GM21723 (cell line): Measurements from ENCODE around the gene EYA2.

ENCODE experiments used
- ATAC-seq: cut with Tn5 transposase; IDR thresholded peaks from one replicate; pipeline ENCODE4 v1.9.1; 2021; ENCODE audit warnings: mild to moderate bottlenecking, moderate library complexity; ENCODE audit not compliant: unreplicated experiment

The EYA2 gene

DNA sequence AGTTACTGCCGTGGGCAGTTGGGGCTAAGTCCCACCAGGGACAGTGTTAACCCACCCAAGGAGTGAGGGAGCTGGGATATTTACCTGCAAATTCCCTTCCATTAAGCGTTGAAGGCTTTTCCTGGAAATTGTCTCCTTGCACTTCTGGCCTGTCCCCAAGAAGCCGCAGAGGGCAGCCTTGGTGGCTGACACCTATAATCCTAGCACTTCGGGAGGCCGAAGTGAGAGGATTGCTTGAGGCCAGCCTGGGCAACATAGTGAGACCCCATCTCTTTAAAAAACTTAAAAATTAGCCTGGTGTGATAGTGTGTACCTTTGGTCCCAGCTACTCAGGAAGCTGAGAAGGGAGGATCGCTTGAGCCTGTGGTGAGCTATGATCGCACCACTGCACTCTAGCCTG is 204.4 kb downstream of the EYA2 start:
- ATAC-seq: no peak

DNA sequence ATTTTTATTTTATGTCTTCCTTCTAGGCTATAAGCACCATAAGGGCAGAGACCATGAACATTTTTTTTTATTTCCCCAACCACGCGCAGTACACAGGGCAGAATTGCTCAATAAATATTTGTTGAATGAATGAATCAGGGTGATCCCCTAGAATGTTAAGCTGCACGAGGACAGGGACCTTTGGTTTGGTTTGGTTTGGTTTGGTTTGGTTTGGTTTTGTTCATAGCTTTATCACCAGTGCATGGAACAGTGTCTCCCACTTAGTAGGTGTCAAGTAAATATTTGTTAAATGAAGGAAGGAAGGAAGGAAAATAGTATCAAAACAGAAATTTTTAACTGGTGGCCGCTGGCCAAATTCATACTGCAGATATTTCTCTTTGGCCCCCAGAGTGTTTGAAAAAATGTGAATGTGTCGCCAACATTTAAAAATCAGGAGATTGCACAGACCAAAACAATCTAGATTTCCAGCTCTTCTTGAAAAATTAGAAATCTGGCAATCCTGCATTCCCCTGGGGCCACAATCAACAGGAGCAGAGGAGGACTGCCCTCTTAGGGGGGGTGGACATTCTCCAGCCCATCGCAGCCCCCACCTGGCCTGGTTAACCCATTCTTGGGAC is 205.3 kb downstream of the EYA2 start:
- ATAC-seq: no peak

DNA sequence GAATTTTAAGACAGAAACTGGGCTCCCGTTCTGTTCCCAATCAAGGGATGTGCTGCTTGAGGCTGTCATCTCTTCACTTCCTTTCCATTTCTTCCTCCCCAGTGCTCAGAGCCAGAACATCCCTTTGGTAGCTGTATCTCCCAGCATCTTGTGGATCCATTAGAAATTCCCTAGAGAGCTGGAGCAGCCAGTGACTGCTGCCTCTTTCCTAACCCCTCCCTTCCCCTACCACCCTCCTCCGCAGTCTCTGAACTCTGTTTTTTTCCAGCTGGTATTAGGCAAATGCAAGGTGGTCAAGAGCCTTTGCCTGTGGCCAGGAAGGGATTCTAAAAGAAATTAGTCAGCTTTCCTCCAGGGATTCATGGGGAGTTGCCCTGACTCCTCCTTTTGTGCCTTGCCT is 208.0 kb downstream of the EYA2 start:
- ATAC-seq: no peak

DNA sequence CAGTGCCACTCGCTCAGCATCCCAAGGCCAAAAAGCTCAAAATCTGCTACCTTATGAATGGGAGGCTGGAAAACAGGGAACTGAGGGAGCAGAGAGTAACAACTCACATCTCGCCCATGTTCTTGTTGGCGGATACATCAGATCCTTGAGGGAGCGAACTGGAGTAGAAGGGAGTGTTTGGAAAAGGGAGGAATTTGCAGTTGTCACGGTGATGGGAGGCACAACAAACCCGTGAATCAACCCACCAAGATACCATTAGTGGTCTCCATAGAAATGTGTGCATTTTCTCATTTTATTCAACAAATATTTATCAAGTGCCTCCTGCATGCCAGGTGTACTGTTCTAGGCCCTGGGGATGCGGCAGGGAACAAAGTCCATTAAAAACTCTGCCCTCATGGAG is 212.1 kb downstream of the EYA2 start:
- no peak for ATAC-seq

DNA sequence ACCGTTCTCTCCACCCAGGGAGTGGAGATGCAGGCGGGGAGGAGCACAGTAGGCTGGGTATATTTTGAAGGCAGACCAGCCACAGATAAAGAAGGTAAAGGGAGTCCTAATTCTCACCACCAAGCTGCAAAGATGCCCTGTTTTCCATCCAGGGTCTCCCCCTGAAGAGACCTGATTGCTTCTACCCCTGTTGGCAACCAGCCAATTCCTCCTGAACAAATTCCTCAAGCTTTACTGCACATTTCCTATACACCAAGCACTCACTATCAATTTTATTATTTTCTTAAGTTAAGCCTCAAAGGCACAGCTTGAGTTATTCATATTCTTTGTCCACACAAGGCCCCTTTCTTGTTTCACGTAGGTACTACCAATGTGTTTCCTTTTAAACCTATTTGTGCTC is 214.4 kb downstream of the EYA2 start:
- ATAC-seq: no peak

DNA sequence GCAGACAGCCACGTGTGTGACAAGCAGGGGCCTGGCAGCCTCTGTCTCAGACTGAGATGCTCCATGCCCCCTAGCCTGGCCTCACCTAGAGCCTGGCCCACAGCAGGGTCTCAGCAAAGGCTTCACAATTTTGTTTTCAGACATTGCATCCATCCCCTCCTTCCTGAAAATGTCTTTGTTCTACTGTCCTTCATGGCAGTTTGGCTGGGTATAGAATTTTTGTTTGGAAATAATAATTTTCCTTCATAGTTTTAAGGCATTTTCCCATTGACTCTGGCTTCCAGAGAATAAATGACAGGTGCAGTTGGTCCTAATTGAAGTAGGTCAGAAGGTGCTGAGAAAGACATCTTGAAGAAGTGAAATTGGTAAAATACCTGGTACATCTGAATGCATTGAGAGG is 216.2 kb downstream of the EYA2 start:
- no peak for ATAC-seq

DNA sequence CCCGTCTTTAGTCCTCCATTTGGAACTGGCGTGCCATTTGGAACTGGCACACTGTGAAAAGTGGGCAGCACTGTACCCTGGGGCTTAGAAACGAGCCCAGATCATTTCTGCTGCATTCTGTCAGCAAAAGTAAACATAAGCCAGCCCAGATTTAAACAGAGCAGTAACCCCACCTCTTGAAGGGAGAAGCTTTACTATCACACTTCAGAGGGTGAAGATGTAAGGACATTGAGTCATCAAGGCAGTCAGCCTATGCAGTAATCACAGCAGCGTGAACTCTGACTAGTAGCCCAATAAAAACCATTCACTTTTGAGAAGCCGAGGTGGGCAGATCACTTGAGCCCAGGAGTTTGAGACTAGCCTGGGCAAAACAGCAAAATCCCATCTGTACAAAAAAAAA is 216.9 kb downstream of the EYA2 start:
- no peak for ATAC-seq

DNA sequence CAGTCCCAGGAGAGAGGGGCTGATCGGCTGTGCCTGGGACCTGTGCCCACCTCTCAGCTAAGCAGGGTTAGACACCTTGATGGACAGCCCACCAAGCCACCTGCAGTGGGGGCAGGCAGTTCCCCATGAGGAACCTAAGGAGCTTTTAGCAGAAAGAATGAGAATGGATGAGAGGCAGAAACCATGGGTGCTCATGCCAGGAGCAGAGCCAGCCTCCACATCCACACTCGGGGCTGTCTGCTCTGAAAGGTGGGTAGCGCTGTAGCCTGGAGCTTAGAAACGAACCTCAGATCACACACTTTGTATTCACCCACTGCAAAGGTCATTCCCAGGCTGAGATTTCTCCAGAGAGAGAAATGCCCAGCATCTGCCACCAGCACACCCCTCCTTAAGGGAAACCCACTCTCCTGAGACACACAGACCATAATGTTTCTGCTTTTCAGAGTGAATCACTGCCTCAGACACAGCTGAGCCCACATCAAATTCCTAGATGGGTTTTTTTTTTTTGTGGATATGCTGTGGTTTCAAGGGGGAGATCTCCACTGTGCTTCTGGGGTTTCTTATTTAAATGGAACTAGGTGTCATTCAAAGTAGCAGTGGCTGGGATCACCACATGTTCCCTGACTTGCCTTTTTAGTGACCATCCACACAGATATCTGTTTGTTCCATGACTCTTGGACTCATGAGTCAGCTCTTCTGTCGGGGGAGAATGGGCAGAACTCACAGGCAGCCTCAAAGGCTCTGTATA is 218.9 kb downstream of the EYA2 start:
- ATAC-seq: no peak

DNA sequence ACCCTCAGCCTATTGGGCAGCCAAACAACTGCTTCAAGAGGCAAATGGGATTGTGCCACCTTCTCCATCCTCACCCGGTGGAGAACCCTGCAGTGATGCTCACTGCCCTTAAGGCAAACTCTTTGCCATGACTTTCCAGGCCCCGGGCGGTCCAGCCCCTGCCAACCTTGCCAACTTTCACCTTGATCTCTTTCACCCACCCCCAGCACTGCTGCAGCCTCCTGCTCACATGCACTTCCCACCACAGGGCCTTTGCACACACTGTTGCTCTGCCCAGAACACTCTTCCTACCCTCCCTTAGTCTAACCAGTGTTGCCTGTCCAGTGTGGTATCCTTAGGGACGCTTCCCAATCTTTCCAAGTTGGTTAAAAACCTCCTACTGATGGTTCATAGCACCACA is 221.1 kb downstream of the EYA2 start:
- no peak for ATAC-seq

DNA sequence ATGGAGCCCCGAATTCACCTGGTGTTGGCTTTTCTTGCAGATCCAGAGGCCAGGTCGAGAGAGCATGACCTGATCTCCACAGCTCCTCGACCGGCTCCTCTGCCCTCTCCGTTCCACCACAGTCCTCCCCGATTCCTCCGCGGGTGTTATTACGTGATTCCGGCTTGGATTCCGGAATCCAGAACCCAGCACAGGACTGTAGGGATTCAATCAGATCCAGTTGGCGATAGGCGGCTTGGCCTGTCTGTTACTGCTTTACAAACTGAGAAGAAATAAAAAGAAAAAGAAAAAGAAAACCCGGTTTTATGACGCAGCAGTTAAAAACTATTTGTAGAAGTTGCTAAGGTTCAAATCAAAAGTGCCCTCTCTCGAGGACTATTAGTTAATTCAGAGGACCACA is 222.7 kb downstream of the EYA2 start:
- no peak for ATAC-seq

DNA sequence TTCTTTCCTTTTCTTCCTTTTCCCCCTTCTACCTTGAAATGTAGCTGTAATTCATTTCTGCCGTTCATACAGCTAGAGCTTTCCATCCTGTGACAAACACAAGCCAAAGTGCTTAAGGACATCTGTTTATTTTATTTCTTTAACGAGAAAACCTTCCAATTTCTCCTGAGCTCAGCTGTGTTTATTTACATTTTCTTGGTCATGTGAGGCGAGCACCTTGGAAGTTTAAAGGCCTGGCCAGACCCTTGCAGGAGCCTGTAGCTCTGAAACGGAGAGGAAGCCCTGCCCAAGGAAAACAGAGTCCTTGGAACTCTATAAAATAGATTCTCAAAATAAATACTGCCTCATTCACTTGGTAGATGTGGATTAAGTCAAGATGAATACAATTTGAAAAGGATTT is 223.1 kb downstream of the EYA2 start:
- ATAC-seq: no peak

DNA sequence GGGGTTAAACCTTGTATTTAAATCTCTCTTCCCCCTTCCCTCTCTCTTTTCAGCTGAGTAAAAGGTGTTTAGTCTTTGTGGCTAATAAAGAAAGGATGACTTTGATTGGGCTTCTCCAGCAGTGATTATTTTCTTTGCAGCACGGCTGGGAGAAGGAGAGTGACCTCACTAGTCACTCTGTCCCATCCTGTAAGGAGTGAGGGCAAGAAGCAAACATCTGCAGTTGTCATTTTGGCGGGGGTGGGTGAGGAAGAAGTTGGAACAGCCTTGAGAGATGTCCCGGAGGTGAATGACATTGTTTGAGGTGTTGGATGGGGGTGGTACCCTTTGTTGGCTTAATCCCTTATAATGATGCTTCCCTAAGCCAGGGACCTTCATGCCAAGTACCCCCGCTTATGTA is 223.6 kb downstream of the EYA2 start:
- no peak for ATAC-seq

DNA sequence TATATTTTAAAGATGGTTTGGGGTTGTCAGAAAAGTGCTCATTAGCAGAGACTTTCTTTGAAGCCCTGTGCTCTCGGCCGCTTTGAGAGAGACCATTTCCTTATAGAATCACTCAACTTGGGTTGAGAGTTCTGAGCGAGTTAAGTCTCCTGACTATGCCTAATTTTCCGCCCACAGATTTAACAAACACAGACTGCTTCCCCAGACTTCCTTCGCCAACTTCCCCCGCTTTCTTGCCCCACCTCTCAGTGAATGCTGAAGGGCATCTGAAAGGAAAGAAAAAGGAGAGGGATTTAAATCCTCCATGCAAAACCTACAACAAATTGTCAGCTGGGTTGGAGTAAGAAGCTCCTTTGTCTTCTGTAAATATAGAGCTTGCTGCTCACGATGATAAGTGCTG is 224.0 kb downstream of the EYA2 start:
- ATAC-seq: no peak

DNA sequence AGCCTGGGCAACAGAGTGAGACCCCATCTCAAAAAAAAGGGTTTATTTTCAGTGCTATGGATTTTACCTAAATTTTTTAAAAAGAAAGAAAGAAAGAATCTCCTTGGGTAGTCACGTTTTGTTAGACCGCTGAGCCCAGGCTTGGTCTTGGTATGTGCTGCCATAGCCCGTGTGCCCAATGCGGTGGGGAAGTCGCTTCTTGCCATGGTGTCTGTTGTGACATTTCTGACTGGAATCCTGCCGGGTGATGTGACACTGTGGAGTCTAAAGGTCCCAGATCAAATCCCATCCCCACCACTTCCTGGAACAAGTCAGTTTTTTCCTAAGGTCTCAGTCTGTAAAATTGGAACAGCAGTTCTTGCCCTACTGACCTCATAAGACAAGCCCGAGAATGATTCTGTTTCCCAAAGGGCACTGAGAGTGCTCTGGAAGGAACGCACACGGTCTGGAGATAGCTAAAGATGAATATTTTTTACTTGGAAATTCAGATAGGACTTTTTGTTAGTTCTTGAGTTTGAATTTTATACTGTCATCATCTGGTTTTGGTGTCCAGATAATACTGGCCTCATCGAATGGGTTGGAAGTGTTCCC is 225.8 kb downstream of the EYA2 start:
- no peak for ATAC-seq

DNA sequence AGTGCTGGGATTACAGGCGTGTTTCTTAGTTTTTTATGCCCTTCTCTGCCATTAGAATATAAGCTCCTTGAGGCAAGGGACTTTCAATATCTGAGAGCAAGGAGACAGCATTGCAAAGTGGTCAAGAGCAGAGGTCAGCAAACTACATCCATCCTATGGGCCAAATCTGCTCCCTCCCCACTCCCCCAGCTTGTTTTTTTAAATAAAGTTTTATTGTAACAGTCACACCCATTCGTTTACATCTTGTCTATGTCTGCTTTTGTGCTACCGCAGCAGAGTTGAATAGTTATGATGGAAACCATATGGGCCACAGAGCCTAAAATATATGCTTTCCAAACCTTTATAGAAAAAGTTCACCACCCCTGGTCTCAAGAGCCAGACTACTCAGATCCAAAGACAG is 227.9 kb downstream of the EYA2 start:
- no peak for ATAC-seq

DNA sequence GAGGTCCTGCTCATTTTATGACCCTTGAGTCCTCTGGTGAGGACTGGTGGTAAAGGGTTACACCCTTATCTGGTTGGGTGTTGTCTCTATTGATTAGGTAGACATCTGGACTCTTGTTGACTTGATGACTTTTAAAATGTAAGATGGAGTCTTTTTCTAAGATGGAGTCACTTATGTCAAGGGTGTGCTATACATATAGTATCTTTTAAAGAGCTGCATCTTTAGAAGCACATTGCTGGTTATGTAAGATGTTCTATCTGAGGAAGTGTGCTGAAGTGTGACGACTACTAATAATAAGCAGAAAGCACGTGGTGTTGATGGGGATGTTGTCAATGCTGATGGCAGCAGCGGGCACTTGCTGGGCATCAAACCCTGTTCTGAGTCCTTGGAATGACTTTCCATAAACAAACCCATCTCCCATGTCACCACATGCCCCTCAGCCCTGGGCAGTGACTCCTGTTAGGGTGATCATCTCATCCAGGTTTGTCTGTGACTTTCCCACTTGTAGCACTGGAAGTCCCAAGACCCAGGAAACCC is 229.6 kb downstream of the EYA2 start:
- no peak for ATAC-seq

DNA sequence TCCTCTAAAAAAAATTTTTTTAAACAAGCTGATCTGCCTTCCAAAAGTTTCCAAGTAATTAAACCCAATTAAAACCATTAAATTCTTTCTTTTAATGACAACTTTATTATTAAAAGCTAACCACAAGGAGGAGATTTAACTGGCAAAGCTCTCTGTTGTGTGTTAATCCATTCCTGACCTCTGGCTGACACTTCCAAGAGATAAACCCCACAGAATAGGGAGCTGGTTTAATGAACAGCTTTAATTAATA is 230.8 kb downstream of the EYA2 start:
- ATAC-seq: no peak

DNA sequence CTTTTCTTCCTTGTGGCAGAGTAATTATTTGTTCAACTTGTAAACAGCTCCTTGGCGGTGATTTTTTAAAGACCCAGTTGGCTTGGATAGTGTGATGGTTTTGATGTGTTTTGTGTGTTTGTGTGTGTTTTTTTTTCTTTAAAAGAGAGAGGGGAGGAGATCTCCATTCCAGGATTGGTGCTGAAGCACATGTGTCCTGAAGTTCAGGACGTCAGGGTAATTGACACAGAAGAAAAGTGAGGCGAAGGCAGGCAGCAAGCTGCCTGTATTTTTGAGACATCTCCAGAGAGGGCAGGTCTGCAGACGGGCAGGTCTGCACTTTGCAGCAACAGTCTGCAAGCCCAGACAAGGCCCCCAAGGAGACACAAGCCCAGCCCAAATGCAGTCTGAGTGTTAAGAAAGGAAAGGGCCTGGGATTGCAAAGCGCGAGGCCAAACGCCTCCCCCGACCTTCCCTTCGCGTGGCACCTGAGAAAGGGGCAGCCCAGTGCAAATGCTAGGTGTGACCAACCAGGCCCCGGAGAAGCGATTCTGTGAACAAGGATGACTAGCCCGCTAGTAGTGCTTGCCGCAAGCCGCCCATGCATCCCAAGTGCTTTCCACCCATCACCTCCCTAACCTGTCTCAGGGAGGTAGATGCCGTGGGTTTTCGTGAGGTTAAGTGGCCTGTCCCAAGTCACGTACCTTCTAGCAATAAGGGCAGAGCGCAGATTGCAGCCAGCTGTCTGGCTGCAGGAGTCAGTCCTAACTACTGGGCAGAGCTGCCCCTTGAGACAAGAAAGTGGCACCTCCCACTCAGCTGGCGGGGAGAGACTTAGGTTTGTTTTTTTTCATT is 231.3 kb downstream of the EYA2 start:
- no peak for ATAC-seq

DNA sequence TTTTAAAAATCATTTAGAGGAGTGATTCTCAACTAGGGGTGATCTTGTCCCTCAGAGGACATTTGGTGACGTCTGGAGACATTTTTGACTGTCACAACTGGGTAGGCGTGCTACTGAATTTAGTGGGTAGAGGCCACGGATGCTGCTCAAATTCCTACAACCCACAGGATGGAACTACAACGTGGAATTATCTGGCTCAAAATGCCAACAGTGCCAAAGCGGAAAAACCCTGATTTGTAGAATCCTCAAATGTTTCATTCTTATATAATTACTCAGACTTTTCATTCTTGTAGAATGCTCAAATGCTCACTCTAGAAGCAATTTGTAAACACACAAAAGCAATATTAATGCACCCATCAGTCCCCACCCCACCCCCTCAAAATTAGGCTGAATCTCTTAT is 232.1 kb downstream of the EYA2 start:
- ATAC-seq: no peak

DNA sequence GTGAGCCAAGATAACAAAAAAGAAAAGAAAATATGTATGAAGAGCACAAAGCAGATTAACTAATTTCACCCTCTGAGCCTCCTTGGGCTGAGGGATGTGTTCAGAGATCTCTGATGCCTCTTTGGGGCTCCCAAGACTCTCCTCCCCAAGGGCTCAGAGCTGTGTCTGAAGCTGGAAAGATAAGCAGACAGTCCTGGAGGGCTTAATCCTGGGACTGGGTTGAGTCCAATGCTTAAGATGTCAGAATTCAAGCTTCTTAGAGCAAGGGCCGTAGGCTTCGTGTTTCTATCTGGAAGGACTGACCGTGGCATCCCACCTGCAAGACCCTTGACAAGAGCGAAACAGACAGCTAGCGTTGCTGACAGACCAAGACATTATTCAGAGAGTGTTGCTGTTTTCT is 232.9 kb downstream of the EYA2 start:
- no peak for ATAC-seq

DNA sequence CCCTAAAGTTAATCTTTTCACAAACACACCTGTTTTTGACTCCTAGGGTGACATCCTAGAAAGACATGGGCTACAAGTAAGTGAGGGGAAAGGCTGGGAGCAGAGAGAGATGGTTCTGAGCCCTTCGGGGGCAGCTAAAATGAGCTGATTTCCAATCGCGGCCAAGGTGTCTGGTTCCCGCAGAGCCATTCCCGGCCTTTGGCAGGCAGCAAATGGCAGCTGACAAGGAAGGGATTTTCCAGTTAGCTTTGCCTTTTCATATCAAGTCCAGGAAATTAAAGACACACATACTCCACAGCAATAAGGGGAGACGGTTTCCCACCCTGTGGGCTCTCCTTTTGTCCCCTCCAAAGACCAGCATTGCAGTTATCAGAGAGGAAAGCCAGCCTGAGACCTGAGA is 233.4 kb downstream of the EYA2 start:
- ATAC-seq: no peak

DNA sequence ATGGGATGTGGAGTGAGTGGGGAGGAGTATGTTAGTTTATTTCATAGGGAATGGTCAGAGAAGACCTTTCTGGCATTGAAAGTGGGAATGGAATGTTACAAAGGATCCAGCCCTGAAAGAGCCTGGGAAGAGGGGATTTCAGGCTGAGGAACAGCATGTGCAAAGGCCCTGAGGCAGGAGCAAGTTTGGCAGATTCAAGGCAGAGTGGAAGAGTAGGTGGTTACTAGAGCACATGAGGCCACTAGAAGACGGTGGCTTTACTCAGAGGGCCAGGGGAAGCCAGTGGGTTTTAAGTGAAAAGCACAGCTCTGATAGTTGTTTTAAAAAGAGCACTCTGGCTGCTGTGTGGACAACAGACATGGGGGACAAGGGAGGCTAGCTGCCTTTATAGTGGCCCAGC is 234.7 kb downstream of the EYA2 start:
- no peak for ATAC-seq
